22Rv1 (cell line): ENCODE data around the gene CDK5RAP2.

ENCODE experiments used
- CTCF ChIP-seq: fragments of 450-650 bp; IDR thresholded peaks from 2 replicates; pipeline ENCODE4 v1.5.1; 2017; ENCODE audit warnings: mild to moderate bottlenecking
- ZFX ChIP-seq: fragments of 450-650 bp; IDR thresholded peaks from 2 replicates; pipeline ENCODE4 v1.6.1; 2017; ENCODE audit warnings: antibody characterized with exemption, borderline replicate concordance

- TF ChIP-seq CTCF (no peak), ZFX (no peak)
Measured at GRCh38 chr9:120570296-120570695, 9.7 kb downstream of the CDK5RAP2 start.
